Spleen (tissue), 11 donors: Measurements from ENCODE around the gene SIRPB1. TPM values are rescaled to one million over a fixed set of nuclear protein-coding genes. Genes with fewer than 3 reads are reported as not detected.

Experiments used
- DNase-seq: peaks from one replicate; pipeline ENCODE4 v3.0.0-alpha.2; 2020
- H3K27ac ChIP-seq, 8 donors: fragments of 200-600 bp; sonication (generic) in 7 of 8; 1 replicate in 4 of 8; 2 replicates in 4 of 8; pipeline versions ENCODE4 v1.5.0 to v1.8.0; 2016 to 2021; ENCODE audit warnings: inconsistent platforms in 4 of 8, mild to moderate bottlenecking in 4 of 8, moderate library complexity in 1 of 8
- H3K27me3 ChIP-seq, 7 donors: fragments of 200-600 bp; sonication (generic) in 6 of 7; replicated peaks in 1 of 7; 1 replicate in 4 of 7; 2 replicates in 3 of 7; pipeline versions ENCODE4 v1.5.0 to v1.8.0; 2016 to 2021; ENCODE audit warnings: inconsistent platforms in 3 of 7, mild to moderate bottlenecking in 1 of 7
- H3K36me3 ChIP-seq, 6 donors: fragments of 200-600 bp; sonication (generic) in 5 of 6; 1 replicate in 4 of 6; 2 replicates in 2 of 6; pipeline versions ENCODE4 v1.5.0 to v1.8.0; 2016 to 2021; ENCODE audit warnings: inconsistent platforms in 2 of 6
- H3K4me1 ChIP-seq, 6 donors: fragments of 200-600 bp; sonication (generic) in 5 of 6; 1 replicate in 3 of 6; 2 replicates in 3 of 6; pipeline versions ENCODE4 v1.5.0 to v1.8.0; 2016 to 2021; ENCODE audit warnings: inconsistent platforms in 3 of 6
- H3K4me3 ChIP-seq, 8 donors: fragments of 200-600 bp; sonication (generic) in 7 of 8; 1 replicate in 4 of 8; 2 replicates in 4 of 8; pipeline versions ENCODE4 v1.5.0 to v1.8.0; 2016 to 2021; ENCODE audit warnings: inconsistent platforms in 4 of 8, mild to moderate bottlenecking in 4 of 8, moderate library complexity in 2 of 8
- H3K9me3 ChIP-seq, 8 donors: fragments of 200-600 bp; sonication (generic) in 7 of 8; 1 replicate in 4 of 8; 2 replicates in 4 of 8; pipeline versions ENCODE4 v1.5.0 to v1.8.0; 2016 to 2021; ENCODE audit warnings: inconsistent platforms in 4 of 8
- POLR2A ChIP-seq, 3 donors: fragments of 450-650 bp; IDR thresholded peaks; one replicate each; pipeline ENCODE4 v1.5.1; 2017; ENCODE audit warnings: antibody characterized with exemption in 3 of 3, mild to moderate bottlenecking in 1 of 3
- POLR2AphosphoS5 ChIP-seq, 3 donors: sonication (generic); formaldehyde crosslinking; IDR thresholded peaks; one replicate each; pipeline ENCODE4 v1.5.1; 2017; ENCODE audit warnings: antibody characterized with exemption in 3 of 3
- WGBS, 5 donors: extraction: QIAGEN DNeasy Blood & Tissue Kit in 3 of 5; methylation state at CpG; one replicate each; pipeline versions ENCODE4 v1.1.5 to v1.1.7; 2013 to 2018; 5-methylcytosine and 5-hydroxymethylcytosine counted together
- intact Hi-C: fragments of 100-400 bp; cut with DNase I; formaldehyde crosslinking; loops from one replicate; pipeline ENCODE4 v1.15.0; 2023; ENCODE audit warnings: low total_unique reads
- polyA plus RNA-seq, 3 donors: library from polyadenylated mRNA; stranded (reverse); fragments of 200-250 nt; gene quantifications; one replicate each; pipeline ENCODE4 v1.2.1, GENCODE V29; 2013
- total RNA-seq, 7 donors: library from RNA; depleted of rRNA in 3 of 7; stranded (reverse); fragments of >200 nt in 3 of 7; fragmentation: NEBNext Ultra II Directional in 4 of 7; extraction: Animal tissue kit (Norgen Biotek cat#: 25700) in 4 of 7; gene quantifications; one replicate each; pipeline versions ENCODE4 v1.1.0 to v1.2.1, GENCODE V29; 2016 to 2021
- TF ChIP-seq, protein P1 (sequence below), 11 experiments: fragments of 200-600 bp in 7 of 11; fragments of 450-650 bp in 4 of 11; sonication (generic) in 4 of 11; IDR thresholded peaks in 8 of 11; conservative IDR thresholded peaks in 3 of 11; 1 replicate in 7 of 11; 2 replicates in 4 of 11; pipeline versions ENCODE4 v1.4.0 to v1.8.0; 2016 to 2021; ENCODE audit warnings: antibody characterized with exemption in 11 of 11, inconsistent platforms in 4 of 11, mild to moderate bottlenecking in 1 of 11
- donor health status: healthy with polysubstance abuse.
- donor health status: DM: no; HTN: no; CAD: no; lungs with moderate emphysema.
- donor health status: DM: no; HTN: no; CAD: no.
- donor health status: Bipolar disorder and iron deficiency.
- donor health status: healthy.
- donor health status: DM: no; HTN: no; CAD: no.
- donor health status: DM: yes; HTN: yes; CAD: no.

SIRPB1 gene
- total and polyA plus RNA-seq, 10 donors: 1.4 to 89.5 (median 36.6) TPM

DNA sequence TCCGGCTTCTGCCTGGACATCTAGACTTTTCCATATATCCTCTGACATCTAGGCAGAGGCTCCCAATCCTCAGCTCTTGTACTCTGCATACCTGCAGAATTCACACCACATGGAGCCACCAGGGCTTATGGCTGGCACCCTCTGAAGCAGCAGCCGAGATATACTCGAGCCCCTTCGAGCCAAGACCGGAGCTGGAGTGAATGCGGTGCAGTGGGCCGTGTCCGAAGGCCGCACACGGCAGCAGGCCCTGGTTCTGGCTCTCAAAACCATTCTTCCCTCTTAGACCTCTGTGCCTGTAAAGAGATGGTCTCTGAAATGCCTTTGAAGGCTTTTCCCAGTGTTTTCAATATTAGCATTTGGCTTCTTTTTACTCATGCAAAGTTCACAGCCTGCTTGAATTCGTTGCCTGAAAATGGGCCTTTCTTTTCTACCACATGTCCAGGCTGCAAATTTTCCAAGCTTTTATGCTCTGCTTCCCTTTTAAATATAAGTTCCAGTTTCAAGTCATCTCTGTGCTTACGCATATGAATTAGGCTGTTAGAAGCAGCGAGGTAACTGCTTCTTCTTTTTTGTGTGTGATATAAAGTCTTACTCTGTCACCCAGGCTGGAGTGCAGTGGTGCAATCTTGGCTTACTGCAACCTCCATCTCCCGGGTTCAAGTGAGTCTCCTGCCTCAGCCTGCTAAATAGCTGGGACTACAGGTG is 3.8 kb upstream of the SIRPB1 start:
- H3K27ac ChIP-seq: peak overlapping the region; percentile 24 to 95 (median 88)
- peaks cover 0 to 8% (median 6%) of the 10 kb centered on the region in 8 donors for H3K9me3 ChIP-seq
- H3K4me3 ChIP-seq: no peak overlapping the region
- H3K27me3 ChIP-seq: no peaks in the 10 kb centered on the region
- TF ChIP-seq POLR2A (IDR thresholded peaks at IDR 0.05): no peak
- TF ChIP-seq POLR2AphosphoS5 (IDR thresholded peaks at IDR 0.05): no peak
- TF ChIP-seq, protein P1, sequence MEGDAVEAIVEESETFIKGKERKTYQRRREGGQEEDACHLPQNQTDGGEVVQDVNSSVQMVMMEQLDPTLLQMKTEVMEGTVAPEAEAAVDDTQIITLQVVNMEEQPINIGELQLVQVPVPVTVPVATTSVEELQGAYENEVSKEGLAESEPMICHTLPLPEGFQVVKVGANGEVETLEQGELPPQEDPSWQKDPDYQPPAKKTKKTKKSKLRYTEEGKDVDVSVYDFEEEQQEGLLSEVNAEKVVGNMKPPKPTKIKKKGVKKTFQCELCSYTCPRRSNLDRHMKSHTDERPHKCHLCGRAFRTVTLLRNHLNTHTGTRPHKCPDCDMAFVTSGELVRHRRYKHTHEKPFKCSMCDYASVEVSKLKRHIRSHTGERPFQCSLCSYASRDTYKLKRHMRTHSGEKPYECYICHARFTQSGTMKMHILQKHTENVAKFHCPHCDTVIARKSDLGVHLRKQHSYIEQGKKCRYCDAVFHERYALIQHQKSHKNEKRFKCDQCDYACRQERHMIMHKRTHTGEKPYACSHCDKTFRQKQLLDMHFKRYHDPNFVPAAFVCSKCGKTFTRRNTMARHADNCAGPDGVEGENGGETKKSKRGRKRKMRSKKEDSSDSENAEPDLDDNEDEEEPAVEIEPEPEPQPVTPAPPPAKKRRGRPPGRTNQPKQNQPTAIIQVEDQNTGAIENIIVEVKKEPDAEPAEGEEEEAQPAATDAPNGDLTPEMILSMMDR (IDR thresholded peaks at IDR 0.05 in 8 of 11, conservative IDR thresholded peaks at IDR 0.05 in 3 of 11): no peak
- H3K4me1 ChIP-seq: peaks cover 20 to 89% (median 65%) of the 10 kb centered on the region in 6 donors
- WGBS, 5 donors: 78 to 86% (median 79%) methylated on average over 14 of the region's 14 CpGs
- intact Hi-C loops: no loop called here
- DNase-seq: peak; percentile 79
- no peaks in the 10 kb centered on the region for H3K36me3 ChIP-seq

DNA sequence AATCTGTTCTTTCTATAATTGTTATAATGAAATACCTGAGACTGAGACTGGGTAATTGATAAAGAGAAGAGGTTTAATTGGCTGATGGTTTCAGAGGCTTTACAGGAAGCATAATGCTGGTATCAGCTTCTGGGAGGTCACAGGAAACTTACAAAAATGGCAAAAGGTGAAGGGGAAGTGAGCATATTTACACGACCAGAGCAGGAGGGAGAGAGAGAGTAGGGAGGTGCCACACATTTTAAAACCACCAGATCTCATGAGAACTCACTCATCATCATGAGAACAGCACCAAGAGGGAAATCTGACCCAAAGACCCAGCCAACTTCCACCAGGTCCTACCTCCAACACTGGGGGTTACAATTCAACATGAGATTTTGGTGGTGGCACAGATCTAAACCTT is 2.6 kb upstream of the SIRPB1 start:
- WGBS, 5 donors: 0 to 5% (median 3%) methylated on average over 1 of the region's 1 CpG
- Histone ChIP-seq H3K9me3 (peaks cover 0 to 10% (median 6%) of the 10 kb centered on the region in 8 donors), H3K27me3 (no peaks in the 10 kb centered on the region), H3K36me3 (no peaks in the 10 kb centered on the region), H3K4me3 (peak overlapping the region in 1 of 8 donors; percentile 15), H3K4me1 (peaks cover 20 to 91% (median 67%) of the 10 kb centered on the region in 6 donors), H3K27ac (peak overlapping the region; percentile 24 to 95 (median 88))
- intact Hi-C loops: no loop called here
- DNase-seq: no peak
- TF ChIP-seq POLR2AphosphoS5 (IDR thresholded peaks at IDR 0.05) (peak in 1 of 3 donors; percentile 38), POLR2A (IDR thresholded peaks at IDR 0.05) (no peak)
- TF ChIP-seq, protein P1 (IDR thresholded peaks at IDR 0.05 in 8 of 11, conservative IDR thresholded peaks at IDR 0.05 in 3 of 11): no peak

DNA sequence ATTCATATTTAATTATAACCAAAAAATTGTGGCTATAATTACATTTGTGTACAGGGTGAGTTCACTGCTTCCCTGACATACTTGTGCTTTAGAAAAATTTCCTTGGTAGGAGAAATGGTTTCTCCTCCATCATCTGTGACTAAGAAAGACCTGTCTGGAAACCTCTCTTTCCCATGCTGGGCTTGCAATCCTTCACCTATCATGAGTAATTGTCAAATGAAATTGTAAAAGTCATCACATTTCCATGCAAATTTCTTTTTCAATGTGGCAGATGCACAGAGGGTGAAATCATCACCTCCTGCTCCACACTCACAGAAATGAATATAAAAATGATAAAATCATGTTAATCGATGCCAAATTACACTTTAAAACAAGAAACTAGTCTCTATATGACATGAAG is 1.5 kb upstream of the SIRPB1 start:
- 79 to 95% (median 82%) methylated on average over 1 of the region's 1 CpG for WGBS, 5 donors
- Histone ChIP-seq H3K27me3 (no peaks in the 10 kb centered on the region), H3K36me3 (no peaks in the 10 kb centered on the region), H3K4me3 (no peak overlapping the region), H3K9me3 (peaks cover 0 to 10% (median 6%) of the 10 kb centered on the region in 8 donors), H3K4me1 (peaks cover 20 to 91% (median 69%) of the 10 kb centered on the region in 6 donors), H3K27ac (peak overlapping the region in 6 of 8 donors; percentile 85 to 95 (median 92))
- TF ChIP-seq POLR2A (IDR thresholded peaks at IDR 0.05) (no peak), POLR2AphosphoS5 (IDR thresholded peaks at IDR 0.05) (no peak)
- TF ChIP-seq, protein P1 (IDR thresholded peaks at IDR 0.05 in 8 of 11, conservative IDR thresholded peaks at IDR 0.05 in 3 of 11): no peak
- DNase-seq: no peak
- intact Hi-C loops: no loop called here

DNA sequence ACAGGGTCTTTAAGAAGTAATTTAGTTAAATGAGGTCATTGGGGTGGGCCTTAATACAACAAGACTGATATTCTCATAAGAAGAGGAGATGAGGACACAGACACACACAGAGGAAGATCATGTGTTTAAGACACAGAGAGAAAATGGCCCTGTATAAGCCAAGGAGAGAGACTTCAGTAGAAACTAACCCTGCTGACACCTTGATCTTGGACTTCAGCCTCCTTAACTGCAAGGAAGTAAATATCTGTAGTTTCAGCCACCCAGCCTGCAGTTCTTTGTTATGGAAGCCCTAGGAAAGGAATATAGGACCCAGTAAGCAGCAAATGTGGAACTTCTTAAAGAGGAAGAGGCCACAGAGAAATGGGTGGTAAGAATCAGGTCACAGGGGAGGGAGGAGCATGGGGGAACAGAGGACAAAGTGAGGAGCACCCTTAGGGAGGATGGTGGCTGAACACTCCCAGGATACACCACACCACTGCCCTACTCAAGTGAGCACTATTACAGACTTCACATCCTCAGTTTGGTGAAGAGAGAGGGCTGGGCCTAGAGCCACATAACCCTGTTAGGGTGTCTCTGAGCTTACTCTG is 762 bp downstream of the SIRPB1 start:
- DNase-seq: no peak
- no peaks in the 10 kb centered on the region for H3K27me3 ChIP-seq
- H3K27ac ChIP-seq: peak overlapping the region in 7 of 8 donors; percentile 82 to 95 (median 92)
- H3K4me1 ChIP-seq: peaks cover 20 to 84% (median 64%) of the 10 kb centered on the region in 6 donors
- H3K36me3 ChIP-seq: no peaks in the 10 kb centered on the region
- intact Hi-C loops: no loop called here
- H3K4me3 ChIP-seq: peak overlapping the region in 7 of 8 donors; percentile 4 to 57 (median 22)
- TF ChIP-seq, protein P1 (IDR thresholded peaks at IDR 0.05 in 8 of 11, conservative IDR thresholded peaks at IDR 0.05 in 3 of 11): no peak
- TF ChIP-seq POLR2AphosphoS5 (IDR thresholded peaks at IDR 0.05) (no peak), POLR2A (IDR thresholded peaks at IDR 0.05) (no peak)
- peaks cover 0 to 10% (median 6%) of the 10 kb centered on the region in 8 donors for H3K9me3 ChIP-seq
